NCI-H2227 treated with DMSO at 0.1 percent for 48 hours (cell line): ENCODE results near the gene DMRTB1.
A peak's percentile ranks its signal among the peaks of the same experiment; 100 is the strongest.
"Not testable (repeated sequence)": the region's sequence is repeated elsewhere in the genome, so short reads cannot be mapped to it uniquely, and the experiment has no call there.

Source experiments
- DNase-seq: peaks from one replicate; lab custom pipeline; 2025; lab: John Stamatoyannopoulos, UW

The DMRTB1 gene

GRCh38 chr1:53459321-53460175 is at the start of gene DMRTB1:
Gene DMRTB1 (plus strand): TSS chr1:53459399. CDS start chr1:53459454, 55 bp downstream.
- DNase-seq = no peak

GRCh38 chr1:53409695-53410094 is 49.5 kb upstream of the DMRTB1 start:
- DNase-seq = no peak

- no peak for DNase-seq
Observed at GRCh38 chr1:53410100-53410541, 49.1 kb upstream of the DMRTB1 start.

- DNase-seq = no peak
Observed at GRCh38 chr1:53410701-53411100, 48.5 kb upstream of the DMRTB1 start.

- no peak for DNase-seq
Observed at GRCh38 chr1:53411541-53412152, 47.6 kb upstream of the DMRTB1 start.

- DNase-seq = peak; percentile 43
Observed at GRCh38 chr1:53412285-53413174, 46.7 kb upstream of the DMRTB1 start.

- DNase-seq = no peak
Observed at GRCh38 chr1:53413175-53414001, 45.8 kb upstream of the DMRTB1 start.

- no peak for DNase-seq
Observed at GRCh38 chr1:53414632-53415031, 44.6 kb upstream of the DMRTB1 start.

GRCh38 chr1:53415432-53415831 is 43.8 kb upstream of the DMRTB1 start:
- DNase-seq = no peak

- no peak for DNase-seq
Observed at GRCh38 chr1:53416269-53416813, 42.9 kb upstream of the DMRTB1 start.

GRCh38 chr1:53417074-53417511 is 42.1 kb upstream of the DMRTB1 start:
- DNase-seq = peak; percentile 28

- DNase-seq = peak; percentile 42
Observed at GRCh38 chr1:53419034-53419433, 40.2 kb upstream of the DMRTB1 start.

- no peak for DNase-seq
Observed at GRCh38 chr1:53420341-53420740, 38.9 kb upstream of the DMRTB1 start.

GRCh38 chr1:53421208-53421607 is 38.0 kb upstream of the DMRTB1 start:
- DNase-seq = no peak

GRCh38 chr1:53430261-53430660 is 28.9 kb upstream of the DMRTB1 start:
- no peak for DNase-seq

GRCh38 chr1:53430779-53431178 is 28.4 kb upstream of the DMRTB1 start:
- DNase-seq = no peak

GRCh38 chr1:53431244-53431643 is 28.0 kb upstream of the DMRTB1 start:
- no peak for DNase-seq

GRCh38 chr1:53431805-53432565 is 27.2 kb upstream of the DMRTB1 start:
- no peak for DNase-seq

- DNase-seq = no peak
Observed at GRCh38 chr1:53432611-53433010, 26.6 kb upstream of the DMRTB1 start.

- DNase-seq = not testable (repeated sequence)
Observed at GRCh38 chr1:53434405-53435007, 24.7 kb upstream of the DMRTB1 start.
